Keratinocyte (primary cell): ENCODE results near the gene BLTP1. TPM values are rescaled to one million over a fixed set of nuclear protein-coding genes. Genes with fewer than 3 reads are reported as not detected.

Experiments
- DNase-seq: peaks from one replicate; pipeline ENCODE4 v3.0.0-alpha.2; 2011; ENCODE audit warnings: low read depth, missing footprints, low spot score
- FAIRE-seq: peaks from 2 replicates; lab custom pipeline; 2011; peaks lifted over from hg19 to GRCh38; lab: Jason Lieb, UNC
- H2AFZ ChIP-seq: 2 replicates; pipeline ENCODE4 v1.6.0; 2012; ENCODE audit warnings: low read length, control low read depth, inconsistent platforms; ENCODE audit not compliant: control insufficient read depth
- H3K27ac ChIP-seq: 2 replicates; pipeline ENCODE4 v1.5.1; 2011; ENCODE audit warnings: low read length; ENCODE audit not compliant: control insufficient read depth, insufficient read depth
- H3K27me3 ChIP-seq: 3 replicates; pipeline ENCODE4 v1.6.0; 2011; ENCODE audit warnings: low read length; ENCODE audit not compliant: control insufficient read depth, insufficient read depth; ENCODE audit errors: extremely low read depth
- H3K36me3 ChIP-seq, 2 experiments: 2 replicates in 1 of 2; 3 replicates in 1 of 2; pipeline ENCODE4 v1.5.1; 2011; ENCODE audit warnings: low read length in 2 of 2, mild to moderate bottlenecking in 1 of 2; ENCODE audit not compliant: control insufficient read depth in 2 of 2, insufficient read depth in 2 of 2; ENCODE audit errors: extremely low read depth in 1 of 2
- H3K4me1 ChIP-seq: 3 replicates; pipeline ENCODE4 v1.5.1; 2011; ENCODE audit warnings: low read length; ENCODE audit not compliant: control insufficient read depth, insufficient read depth; ENCODE audit errors: extremely low read depth
- H3K4me2 ChIP-seq: 3 replicates; pipeline ENCODE4 v1.6.0; 2011; ENCODE audit warnings: low read depth, low read length; ENCODE audit not compliant: control insufficient read depth, insufficient read depth; ENCODE audit errors: extremely low read depth
- H3K4me3 ChIP-seq, 3 experiments: fragments of 200-600 bp in 1 of 3; sonication (generic) in 1 of 3; 2 replicates in 2 of 3; 3 replicates in 1 of 3; pipeline ENCODE4 v1.5.1; 2011 to 2016; ENCODE audit warnings: low read length in 3 of 3, mild to moderate bottlenecking in 3 of 3, control low read depth in 2 of 3, inconsistent platforms in 1 of 3, low read depth in 1 of 3, mixed read lengths in 1 of 3, mixed run types in 1 of 3, moderate library complexity in 1 of 3; ENCODE audit not compliant: control insufficient read depth in 2 of 3, insufficient read depth in 2 of 3; ENCODE audit errors: extremely low read depth in 1 of 3
- H3K79me2 ChIP-seq: 2 replicates; pipeline ENCODE4 v1.6.0; 2012; ENCODE audit warnings: low read length; ENCODE audit not compliant: control insufficient read depth, insufficient read depth
- H3K9ac ChIP-seq: 3 replicates; pipeline ENCODE4 v1.6.0; 2011; ENCODE audit warnings: low read length; ENCODE audit not compliant: control insufficient read depth, insufficient read depth; ENCODE audit errors: extremely low read depth
- H3K9me1 ChIP-seq: 3 replicates; pipeline ENCODE4 v1.6.0; 2011; ENCODE audit warnings: low read length; ENCODE audit not compliant: control insufficient read depth, insufficient read depth; ENCODE audit errors: extremely low read depth
- H3K9me3 ChIP-seq: 2 replicates; pipeline ENCODE4 v1.5.1; 2012; ENCODE audit warnings: low read depth, low read length; ENCODE audit not compliant: control insufficient read depth
- H4K20me1 ChIP-seq: 3 replicates; pipeline ENCODE4 v1.6.0; 2011; ENCODE audit warnings: low read length; ENCODE audit not compliant: control insufficient read depth, insufficient read depth; ENCODE audit errors: extremely low read depth
- EZH2 ChIP-seq: IDR thresholded peaks from one replicate; pipeline ENCODE4 v1.6.1; 2012; ENCODE audit warnings: inconsistent platforms, mild to moderate bottlenecking, low read length, moderate library complexity
- dilution Hi-C: fragments of 300-500 bp; cut with MboI; formaldehyde crosslinking; loops from one replicate; pipeline ENCODE4 v1.7.0; 2020; ENCODE audit warnings: low sequenced_read_pairs; ENCODE audit not compliant: extremely low pct_ligation_motif_present
- polyA plus RNA-seq, 5 experiments: library from polyadenylated mRNA; depleted of rRNA in 3 of 5; stranded (reverse) in 3 of 5; stranded (forward) in 1 of 5; unstranded in 1 of 5; fragments of >200 nt; gene quantifications; 1 replicate in 1 of 5; 2 replicates in 3 of 5; 3 replicates in 1 of 5; pipeline versions ENCODE4 v1.2.1 to v1.2.3, GENCODE V29; 2011 to 2012; ENCODE audit warnings: missing spikeins in 2 of 5, low read depth in 1 of 5, low replicate concordance in 1 of 5
- TF ChIP-seq, protein P1 (sequence below), 3 experiments: IDR thresholded peaks in 1 of 3; conservative IDR thresholded peaks in 1 of 3; optimal IDR thresholded peaks in 1 of 3; 2 replicates in 2 of 3; 3 replicates in 1 of 3; pipeline versions ENCODE3 to v1.5.1; 2011; ENCODE audit warnings: low read length in 3 of 3, mild to moderate bottlenecking in 3 of 3, moderate library complexity in 2 of 3, control low read depth in 1 of 3, inconsistent platforms in 1 of 3; ENCODE audit not compliant: insufficient read depth in 2 of 3; ENCODE audit errors: extremely low read depth in 1 of 3

BLTP1 gene
- polyA plus RNA-seq, 1 donor (not counting 4 experiments of a cell fraction or from before 2014, with no cell fraction given) = 28.9 TPM

DNA sequence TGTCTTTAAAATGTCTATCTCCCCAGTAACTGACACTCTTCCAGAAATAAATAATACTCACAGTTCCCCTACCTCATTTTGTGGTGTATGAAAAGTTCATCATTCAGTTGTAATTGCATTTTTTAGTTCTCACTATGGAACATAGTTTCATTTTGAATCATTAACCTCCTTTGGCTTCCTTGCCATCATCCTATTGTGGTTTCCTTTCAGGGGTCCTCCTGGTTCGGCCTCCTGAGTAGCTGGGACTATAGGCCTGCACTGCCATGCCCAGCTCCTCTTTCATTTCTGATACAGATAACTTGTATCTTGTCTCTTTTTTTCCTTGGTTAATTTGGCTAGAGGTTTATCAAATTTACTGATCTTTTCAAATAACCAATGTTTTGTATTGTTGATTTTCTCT lies 23.1 kb upstream of the BLTP1 start:
- Histone ChIP-seq H2AFZ (no peak overlapping the region), H3K27ac (no peak overlapping the region), H3K4me1 (no peaks in the 10 kb centered on the region), H3K9me1 (no peaks in the 10 kb centered on the region), H3K79me2 (no peaks in the 10 kb centered on the region), H3K4me3 (no peak overlapping the region), H3K36me3 (no peaks in the 10 kb centered on the region), H3K27me3 (peaks cover 2% of the 10 kb centered on the region), H3K4me2 (no peak overlapping the region), H4K20me1 (no peaks in the 10 kb centered on the region), H3K9me3 (no peaks in the 10 kb centered on the region), H3K9ac (no peak overlapping the region)
- dilution Hi-C loops = no loop called here
- FAIRE-seq (no peak), DNase-seq (no peak)
- TF ChIP-seq, protein P1, sequence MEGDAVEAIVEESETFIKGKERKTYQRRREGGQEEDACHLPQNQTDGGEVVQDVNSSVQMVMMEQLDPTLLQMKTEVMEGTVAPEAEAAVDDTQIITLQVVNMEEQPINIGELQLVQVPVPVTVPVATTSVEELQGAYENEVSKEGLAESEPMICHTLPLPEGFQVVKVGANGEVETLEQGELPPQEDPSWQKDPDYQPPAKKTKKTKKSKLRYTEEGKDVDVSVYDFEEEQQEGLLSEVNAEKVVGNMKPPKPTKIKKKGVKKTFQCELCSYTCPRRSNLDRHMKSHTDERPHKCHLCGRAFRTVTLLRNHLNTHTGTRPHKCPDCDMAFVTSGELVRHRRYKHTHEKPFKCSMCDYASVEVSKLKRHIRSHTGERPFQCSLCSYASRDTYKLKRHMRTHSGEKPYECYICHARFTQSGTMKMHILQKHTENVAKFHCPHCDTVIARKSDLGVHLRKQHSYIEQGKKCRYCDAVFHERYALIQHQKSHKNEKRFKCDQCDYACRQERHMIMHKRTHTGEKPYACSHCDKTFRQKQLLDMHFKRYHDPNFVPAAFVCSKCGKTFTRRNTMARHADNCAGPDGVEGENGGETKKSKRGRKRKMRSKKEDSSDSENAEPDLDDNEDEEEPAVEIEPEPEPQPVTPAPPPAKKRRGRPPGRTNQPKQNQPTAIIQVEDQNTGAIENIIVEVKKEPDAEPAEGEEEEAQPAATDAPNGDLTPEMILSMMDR (optimal IDR thresholded peaks at IDR 0.05 in 1 of 3, IDR thresholded peaks at IDR 0.05 in 1 of 3, conservative IDR thresholded peaks at IDR 0.05 in 1 of 3; ENCODE audit: extremely low read depth in 1 of 3, insufficient read depth in 2 of 3, low read length in 3 of 3) = no peak
- TF ChIP-seq EZH2 = no peak

DNA sequence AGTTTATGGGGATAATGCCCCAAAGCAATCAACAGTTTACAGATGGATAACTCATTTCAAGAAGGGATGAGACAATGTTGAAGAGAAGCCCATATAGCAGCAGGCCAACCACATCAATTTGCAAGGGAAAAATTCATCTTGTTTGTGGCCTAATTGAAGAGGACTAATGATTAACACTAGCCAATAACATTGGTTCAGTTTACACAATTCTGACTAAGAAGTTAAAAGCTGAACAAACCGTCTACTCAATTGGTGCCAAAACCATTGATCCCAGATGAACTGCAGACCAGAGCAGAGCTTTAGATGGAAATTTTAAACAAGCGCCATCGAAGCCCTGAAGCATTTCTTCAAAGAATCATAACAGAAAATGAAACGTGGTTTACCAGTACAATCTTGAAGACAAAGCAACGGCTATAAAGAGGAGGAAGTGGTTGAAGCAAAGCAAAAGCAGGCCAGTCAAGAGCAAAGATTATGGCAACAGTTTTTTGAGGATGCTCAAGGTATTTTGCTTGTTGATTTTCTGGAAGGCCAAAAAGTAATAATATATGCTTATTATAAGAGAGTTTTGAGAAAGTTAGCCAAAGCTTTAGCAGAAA lies 20.5 kb upstream of the BLTP1 start:
- no peak overlapping the region for H3K9ac ChIP-seq
- dilution Hi-C loops = no loop called here
- H3K4me3 ChIP-seq = no peak overlapping the region
- H3K79me2 ChIP-seq = no peaks in the 10 kb centered on the region
- H3K4me1 ChIP-seq = no peaks in the 10 kb centered on the region
- peaks cover 4% of the 10 kb centered on the region for H3K27me3 ChIP-seq
- TF ChIP-seq, protein P1 (optimal IDR thresholded peaks at IDR 0.05 in 1 of 3, IDR thresholded peaks at IDR 0.05 in 1 of 3, conservative IDR thresholded peaks at IDR 0.05 in 1 of 3; ENCODE audit: extremely low read depth in 1 of 3, insufficient read depth in 2 of 3, low read length in 3 of 3) = no peak
- H3K9me3 ChIP-seq = no peaks in the 10 kb centered on the region
- no peak overlapping the region for H3K4me2 ChIP-seq
- FAIRE-seq = no peak
- no peak overlapping the region for H3K27ac ChIP-seq
- no peaks in the 10 kb centered on the region for H3K9me1 ChIP-seq
- DNase-seq = no peak
- no peaks in the 10 kb centered on the region for H3K36me3 ChIP-seq
- H4K20me1 ChIP-seq = no peaks in the 10 kb centered on the region
- H2AFZ ChIP-seq = no peak overlapping the region
